Dermis blood vessel endothelial cell (primary cell): ENCODE data around the gene CHIC2. TPM values are rescaled to one million over a fixed set of nuclear protein-coding genes. Genes with fewer than 3 reads are reported as not detected.
"Not testable (repeated sequence)": the region's sequence is repeated elsewhere in the genome, so short reads cannot be mapped to it uniquely, and the experiment has no call there.

Experiments used
- DNase-seq: peaks from one replicate; pipeline ENCODE4 v3.0.0; 2010
- total RNA-seq: library from RNA; depleted of rRNA; stranded (reverse); fragments of >200 nt; gene quantifications from 2 replicates; pipeline ENCODE4 v1.2.3, GENCODE V29; 2014

The CHIC2 gene
- 59.4 and 90.2 TPM in 2 replicates for total RNA-seq

DNA sequence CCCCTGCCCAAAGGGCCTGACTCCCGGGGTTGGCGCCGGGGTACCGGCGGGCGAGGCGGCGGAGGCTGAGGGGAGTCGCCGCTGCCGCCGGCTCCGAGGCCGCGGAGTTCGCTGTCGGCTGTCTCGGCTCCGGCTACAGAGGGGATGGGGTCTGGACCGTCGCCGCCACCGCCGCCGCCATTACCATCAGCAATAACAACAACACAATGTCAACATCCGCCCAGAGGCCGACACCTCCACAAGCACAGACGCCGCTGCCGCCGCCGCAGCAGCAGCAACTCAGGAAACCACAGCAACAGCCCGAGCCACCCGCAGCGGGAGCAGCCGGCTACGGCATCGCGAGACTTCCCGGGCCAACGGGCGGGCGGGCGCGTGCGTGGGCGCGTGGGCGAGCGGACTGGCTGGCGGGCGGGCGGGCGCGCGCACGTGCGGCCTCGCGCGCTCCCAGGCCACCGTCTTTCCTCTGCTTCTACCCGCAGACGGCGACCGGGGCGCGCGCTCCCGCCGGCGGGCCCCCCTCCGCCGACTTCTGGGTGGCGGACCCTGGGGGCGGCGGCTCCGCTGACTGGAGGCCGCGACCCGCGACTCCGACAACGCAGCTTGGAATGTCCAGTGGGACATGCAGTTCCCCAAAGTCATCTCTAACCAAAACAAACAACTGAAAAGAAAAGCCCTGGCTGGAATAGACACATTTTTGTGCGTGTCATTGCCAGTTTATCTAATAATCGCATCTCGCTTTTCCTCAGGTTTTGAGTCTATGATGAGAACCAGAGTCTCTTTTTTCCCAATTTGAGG, at the start of gene CHIC2:
TSS of gene CHIC2 (minus strand) at position 289 of the 795 bp plus-strand sequence. CDS start 305 bp downstream, outside the sequence.
- DNase-seq: peak; percentile 98

DNA sequence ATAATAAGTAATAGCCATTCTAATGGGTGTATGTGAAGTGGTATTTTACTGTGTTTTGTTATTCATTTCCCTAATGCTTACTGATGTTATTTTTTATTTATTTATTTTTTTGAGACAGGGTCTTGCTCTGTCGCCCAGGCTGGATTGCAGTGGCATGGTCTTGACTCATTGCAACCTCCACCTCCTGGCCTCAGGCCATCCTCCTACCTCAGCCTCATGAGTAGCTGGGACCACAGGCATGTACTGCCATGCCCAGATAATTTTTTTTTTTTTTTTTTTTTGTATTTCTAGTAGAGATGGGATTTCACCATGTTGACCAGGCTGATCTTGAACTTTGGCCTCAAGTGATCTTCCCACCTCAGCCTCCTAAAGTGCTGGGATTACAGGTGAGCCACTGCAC, 48.8 kb upstream of the CHIC2 start:
- DNase-seq: not testable (repeated sequence)

DNA sequence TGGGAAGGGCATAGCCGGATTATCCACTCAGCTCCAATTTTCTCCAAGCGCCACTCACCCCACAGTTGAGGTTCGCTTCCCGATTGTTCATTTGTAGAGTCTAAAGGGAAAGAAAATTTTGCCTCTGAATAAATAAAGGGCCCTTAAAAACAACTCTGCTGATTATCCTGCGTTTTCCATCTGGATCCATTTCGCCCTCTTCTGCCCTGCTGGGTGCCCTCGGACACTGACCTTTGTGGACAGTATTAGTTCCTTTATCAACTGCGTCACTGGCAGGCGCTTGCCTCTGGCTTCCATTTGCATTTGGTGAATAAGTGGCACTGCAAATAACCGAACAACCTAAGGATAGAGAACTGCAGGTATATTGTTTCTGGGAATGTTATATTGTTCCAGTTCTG, 45.6 kb upstream of the CHIC2 start:
- no peak for DNase-seq

DNA sequence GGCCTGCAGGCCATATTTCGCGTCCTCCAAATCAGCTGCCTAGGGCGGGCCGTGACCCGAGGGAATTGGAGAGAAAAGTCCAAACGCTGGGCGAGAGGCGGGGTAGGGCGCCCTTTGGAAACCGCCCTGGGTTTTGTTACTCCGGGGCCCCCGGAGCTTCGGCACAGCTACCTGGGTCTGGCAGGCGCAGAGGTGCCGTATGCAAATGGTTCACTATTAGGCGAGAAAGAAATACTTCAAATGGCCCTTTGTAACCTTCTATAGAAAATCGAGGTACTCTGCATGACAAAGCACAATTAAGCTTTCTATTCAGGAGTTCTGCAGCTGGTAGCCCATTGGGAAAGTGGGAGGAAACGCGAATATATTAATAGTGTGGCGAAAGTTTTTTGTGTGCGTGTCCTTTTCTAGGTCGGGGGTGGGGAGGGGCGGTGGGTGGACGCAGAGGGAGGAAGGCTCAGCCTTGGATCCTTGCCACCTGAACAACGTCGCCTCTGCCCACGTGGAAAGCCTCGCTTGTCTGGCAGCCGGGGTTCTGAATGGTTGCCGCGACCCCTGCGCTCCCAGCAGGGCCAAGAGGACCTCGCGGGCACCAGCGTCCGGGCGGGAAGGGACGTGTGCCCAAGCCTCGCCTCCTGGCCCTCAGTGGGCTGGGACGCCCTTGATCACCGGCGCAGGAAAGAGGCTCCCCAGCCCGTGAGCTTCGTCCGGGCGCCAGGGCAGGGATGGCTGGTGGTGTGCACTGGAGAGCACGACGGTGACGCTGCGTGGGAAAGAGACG, 45.0 kb upstream of the CHIC2 start:
- DNase-seq: peak; percentile 10

DNA sequence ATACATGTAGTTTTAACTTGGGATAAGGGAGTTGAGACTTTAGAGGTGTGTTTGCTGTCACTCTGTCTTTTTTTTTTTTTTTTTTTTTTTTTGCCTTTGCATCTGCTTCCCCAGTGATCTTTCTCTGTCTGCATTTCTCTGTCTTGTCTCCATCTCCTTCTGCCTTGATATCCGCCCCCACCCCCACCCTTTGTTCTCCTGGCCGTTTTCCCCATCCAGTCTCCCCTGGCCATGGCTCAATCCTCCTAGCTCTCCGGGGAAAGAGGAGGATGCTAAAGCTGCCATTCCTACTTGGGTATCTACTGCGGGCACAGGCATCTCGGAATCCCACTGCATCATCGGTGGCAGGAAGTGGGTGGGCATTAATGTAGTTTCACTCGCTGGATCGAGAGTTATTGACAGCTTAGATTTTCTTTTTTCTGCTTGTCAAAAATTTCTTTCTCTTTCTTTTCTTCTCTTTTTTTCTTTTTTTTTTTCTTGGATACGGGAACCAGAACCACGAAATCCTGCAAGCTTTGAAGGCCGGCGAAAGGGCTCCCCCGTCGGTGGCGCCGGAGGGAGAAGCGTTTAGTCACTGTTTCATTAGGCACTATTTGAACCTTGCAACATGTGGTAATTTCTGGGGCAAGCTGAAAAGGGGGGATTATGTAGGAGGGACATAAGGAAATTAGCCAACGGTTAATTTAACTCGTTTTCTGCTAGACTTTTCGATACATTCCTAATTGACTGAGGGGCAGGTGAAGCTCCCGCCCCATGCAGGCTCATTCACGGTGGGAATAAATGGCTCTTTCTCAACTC, 43.7 kb upstream of the CHIC2 start:
- DNase-seq: no peak

DNA sequence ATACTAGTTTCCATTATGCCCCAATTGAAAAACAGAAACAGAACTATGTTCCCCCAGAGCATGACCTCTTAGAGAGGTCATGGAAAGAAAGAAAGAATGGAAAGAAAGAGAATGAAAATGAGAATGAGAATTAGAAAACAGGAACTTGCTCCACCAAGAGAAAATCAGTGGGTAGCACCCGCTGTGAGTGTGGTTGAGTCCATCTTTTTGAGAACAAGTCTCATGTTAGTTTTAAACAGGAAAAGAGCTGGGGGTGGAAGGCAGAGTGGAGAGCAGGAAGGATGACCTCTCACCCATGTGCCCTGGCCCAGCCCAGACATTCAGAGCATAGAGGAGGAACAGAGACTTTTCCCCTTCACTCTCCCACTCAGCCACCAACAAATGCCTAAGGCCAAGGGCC, 40.5 kb upstream of the CHIC2 start:
- no peak for DNase-seq

DNA sequence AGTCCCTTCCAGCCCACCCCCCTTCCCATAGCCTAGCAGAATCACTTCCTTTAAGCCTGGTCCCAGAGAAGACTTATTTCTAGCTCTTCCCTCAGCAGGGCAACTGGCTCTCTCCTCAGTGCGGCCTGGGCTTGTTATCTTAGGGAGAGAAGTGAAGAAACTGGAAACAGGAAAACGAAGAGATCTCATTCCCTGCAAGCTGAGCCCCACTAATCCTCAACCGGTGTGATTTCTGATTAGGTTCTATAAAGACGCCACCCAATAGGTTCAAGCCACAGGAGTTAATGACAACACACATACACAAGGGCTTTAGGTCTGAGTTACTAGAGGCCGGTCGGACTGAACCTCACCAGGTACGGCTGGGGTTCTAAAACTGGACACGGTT, 38.8 kb upstream of the CHIC2 start:
- no peak for DNase-seq

DNA sequence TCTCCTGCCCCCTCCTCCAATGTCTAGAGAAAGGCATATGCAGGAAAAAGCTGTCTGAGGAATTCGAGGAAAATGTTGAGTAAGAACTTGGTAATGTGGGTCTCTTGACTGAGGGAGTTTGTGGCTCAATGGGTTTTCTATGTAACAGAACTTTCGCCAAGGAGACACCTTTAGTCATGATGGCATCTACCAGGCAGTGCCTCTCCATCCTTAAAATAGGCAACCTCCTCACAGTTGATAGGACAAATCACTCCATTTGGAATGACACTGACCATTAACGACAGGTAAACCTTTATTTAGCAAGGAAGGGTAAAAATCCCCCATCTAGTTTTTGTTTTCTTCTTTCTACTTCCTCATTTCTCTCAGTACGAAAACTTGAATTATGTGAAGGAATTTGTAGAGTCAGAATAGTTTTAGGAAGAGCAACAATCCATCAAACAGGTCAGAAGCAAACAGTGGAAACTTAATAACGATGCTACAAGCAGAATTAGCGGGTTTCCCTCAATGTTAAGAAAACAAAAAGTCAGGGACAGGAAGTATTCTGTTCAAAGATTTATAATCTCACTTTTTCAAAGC, 38.2 kb upstream of the CHIC2 start:
- no peak for DNase-seq

DNA sequence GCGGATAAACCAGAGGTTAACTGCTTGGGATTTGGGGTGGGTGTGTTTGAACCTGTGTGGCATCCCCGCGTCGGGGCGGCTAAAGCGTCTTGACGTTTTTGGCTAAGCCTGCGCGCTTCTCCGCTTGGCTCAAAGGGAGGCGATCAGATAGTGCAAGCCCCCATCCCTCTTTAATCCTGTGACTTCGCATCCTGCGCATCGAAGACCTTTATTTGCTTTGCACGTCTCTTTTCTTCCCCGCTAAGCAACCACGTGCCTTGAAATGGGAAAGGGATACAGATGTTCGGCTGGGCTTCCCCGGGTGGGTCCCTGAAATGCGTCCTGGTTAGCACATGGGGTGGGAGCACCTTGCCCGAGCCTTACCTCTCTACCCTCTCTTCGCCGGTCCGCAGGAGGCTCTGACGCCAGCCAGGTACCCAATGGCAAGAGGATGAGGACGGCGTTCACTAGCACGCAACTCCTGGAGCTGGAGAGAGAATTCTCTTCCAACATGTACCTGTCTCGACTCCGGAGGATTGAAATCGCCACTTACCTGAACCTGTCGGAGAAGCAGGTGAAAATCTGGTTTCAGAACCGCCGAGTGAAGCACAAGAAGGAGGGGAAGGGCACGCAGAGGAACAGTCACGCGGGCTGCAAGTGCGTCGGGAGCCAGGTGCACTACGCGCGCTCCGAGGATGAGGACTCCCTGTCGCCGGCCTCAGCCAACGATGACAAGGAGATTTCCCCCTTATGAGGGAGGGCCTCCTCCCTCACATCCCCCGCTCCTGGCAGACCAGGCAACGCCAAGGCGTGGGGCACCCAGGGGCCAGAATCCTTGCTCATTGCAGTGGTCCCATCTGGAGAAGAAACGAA, 37.0 kb upstream of the CHIC2 start:
- no peak for DNase-seq

DNA sequence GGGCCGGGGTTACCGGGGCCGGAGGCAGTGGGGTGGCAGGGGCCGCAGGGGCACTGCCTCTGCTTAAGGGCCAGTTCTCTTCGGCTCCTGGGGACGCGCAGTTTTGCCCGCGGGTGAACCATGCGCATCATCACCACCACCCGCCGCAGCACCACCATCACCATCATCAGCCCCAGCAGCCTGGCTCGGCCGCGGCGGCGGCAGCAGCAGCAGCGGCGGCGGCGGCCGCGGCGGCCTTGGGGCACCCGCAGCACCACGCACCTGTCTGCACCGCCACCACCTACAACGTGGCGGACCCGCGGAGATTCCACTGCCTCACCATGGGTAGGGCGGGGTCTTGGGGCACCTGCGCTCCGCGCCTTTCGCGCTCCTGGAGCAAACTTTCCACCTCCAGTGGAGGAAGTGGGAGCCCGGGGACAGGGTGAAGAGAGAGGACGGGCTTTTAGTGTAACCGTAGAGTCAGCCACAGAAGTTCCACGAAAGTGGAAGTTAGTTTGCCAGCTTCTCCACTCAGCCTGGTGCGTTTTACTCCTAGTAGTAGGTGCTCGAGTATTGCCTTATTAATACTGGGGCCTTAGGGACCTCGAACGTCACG, 36.3 kb upstream of the CHIC2 start:
- DNase-seq: peak; percentile 15

DNA sequence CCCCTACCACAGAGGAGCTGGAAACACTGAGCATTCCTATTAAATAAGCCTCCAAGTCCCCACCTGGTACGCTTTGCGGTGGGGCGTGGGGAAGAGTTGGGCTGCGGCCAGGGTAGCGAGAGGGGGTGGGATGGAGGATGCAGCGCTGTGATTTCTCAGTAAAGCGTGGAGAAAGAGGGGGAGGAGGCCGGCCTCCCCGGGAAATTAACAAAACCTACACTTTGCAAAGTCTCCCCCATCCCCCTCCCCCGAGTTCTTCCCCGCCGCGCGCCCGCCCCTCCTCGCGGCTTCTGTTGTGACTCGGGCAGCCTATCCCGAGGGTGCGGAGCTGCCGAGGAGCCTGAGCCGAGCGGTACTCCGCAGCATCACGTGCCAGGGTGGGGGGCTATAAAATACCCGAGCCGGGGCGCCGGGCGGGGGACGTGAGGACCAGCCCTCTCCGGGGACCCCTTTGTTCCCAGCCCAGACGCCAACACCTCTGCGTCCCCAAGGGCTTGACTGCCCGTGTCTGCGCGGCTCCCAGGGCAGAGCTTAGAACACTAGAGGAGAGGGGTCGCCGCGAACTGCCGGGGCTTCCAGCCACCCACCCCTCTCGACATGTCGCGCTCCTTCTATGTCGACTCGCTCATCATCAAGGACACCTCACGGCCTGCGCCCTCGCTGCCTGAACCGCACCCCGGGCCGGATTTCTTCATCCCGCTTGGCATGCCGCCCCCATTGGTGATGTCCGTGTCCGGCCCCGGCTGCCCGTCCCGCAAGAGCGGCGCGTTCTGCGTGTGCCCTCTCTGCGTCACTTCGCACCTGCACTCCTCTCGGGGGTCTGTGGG, 35.6 kb upstream of the CHIC2 start, which contains the start of gene GSX2:
TSS of gene GSX2 (plus strand) at position 416 of the 827 bp plus-strand sequence. CDS start at position 598, 182 bp downstream.
- peak; percentile 10 for DNase-seq

DNA sequence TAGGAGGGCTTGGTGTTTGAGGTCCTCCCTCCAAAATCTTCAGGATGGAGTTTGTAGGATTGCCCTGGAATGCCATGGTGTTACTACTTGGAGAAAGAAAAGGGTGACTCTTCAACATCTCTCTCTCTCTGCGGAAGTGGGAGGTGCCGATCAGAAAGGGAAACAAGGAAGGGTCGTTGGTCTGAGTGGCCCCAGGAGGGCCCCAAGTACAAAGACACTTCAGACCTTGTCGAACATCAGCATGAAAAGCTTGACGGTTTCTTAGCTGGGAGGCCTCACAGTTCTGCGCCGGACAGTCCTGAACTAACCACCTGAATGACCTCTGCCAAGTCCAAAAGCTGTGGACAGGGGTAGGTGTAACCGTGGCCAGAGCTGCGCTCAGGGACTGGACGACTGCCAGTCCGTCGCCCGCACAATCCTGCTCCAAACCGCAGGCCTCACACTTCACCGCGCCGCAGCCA, 34.9 kb upstream of the CHIC2 start:
- no peak for DNase-seq

DNA sequence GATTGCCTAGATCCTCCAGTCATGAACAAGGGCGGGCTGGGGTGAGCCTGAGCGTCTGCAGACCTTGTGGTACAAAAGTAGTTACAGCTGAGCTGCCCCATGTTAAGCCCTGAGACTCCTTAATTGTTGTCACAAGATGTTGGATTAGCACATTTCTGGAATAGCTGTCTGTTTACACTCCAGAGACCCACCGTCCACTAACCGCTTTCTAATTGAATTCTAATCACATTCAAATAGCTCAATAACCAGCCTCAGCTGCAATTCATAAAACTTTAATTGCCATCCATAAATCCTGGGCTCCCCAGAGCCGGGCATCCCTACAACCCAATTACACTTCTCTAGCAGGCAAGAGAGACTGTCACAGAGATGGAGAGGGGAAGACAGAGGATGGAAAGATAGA, 34.0 kb upstream of the CHIC2 start:
- no peak for DNase-seq

DNA sequence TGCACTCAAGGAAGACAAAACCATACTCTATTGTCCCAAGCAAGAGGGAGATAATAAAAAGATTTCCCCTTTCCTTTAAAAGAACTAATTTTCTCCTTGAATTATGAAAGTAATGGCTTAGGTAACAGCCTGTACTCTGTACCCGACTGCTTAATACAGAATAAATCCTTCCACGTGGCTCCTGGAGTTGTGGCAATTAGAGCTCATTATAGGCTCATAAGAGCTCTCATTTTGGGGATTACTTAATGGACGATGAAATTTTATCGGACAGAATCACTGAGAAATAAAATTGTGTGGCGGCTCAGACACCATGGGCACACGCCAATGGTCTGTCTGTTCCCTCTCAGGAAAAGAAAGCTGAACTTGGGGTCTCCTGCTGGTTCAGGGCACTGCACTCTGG, 32.7 kb upstream of the CHIC2 start:
- DNase-seq: no peak

DNA sequence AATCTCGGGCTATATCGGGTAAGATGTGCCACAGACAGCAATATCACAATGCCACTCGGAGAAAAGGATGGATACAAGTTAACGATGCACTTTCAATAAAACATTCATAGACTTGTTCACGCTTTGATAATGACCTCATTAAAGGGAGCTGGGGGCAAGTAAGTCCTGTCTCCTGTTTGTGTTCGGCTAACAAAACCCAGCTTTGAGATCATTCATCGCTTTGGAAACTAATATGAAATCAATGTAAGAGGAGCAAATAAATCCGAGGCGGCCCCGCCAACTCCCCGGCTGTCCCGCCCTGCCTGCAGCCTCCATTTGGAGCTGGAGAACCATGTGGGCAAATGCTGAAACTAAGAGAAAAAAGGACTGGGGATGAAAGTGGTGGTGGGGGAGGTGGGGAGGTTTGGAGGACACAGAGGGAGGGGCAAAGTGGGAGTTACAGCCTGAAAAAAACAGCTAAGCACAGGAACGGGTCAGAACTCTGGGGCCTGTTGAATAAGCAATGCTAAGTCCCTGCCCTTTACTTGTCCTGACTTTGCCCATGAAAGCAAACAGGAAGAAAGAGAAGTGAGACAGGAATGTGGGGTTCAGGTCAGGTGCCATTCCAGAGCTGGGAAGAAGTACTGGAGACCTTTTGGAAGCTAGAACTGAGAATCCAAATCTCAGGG, 32.0 kb upstream of the CHIC2 start:
- DNase-seq: no peak

DNA sequence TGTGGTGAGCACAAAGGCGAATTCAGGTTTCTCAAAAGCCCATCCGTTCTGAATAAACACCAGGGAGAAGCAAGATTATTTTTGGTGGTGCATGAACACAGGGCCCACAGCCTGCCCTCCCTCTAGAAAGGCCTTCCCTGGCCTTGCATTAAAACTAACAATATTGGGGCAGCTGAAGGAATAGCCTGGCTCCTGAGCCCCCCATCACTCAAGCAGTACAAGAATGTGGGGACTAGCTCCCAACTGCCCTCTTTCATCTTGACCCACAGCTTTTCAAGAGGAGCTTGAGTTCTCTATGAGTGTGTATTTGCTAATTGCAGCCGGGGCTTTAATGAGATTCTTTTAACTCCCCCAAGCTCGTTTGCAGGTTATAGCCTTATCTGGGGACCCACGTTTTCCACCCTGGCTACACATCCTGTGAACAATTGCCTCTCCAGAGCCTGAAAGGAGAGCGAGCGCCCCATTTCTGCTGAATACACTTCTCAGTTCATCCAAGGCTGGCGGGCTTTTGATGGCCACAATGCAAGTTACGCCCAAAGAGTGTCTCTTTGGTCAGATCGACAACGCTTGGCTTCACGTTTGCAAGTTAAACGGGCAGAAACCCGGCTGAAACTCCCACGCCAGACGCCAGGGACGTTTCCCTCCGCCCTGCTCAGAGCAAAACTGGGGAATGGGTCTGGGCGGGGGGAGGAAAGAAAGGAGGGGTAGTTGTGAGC, 30.9 kb upstream of the CHIC2 start:
- DNase-seq: no peak

DNA sequence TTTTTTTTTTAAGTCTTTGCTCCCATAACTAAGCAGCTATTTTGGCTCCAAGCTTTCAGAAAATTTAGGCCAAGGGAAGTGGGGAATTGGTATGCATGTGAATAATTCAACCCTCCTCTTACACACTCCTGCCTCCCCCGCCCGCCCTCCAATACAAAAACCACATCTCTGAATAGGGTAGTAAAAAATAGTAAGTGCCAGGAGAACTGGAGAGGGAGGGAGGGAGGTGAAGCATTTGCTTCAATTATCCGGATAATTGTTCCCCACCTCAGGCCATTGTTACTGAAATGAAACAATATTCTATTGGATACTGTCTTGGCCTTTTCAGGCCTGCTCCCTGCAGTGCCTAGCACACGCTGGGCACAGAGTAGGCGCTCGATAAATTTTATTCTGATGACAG, 30.0 kb upstream of the CHIC2 start:
- no peak for DNase-seq

DNA sequence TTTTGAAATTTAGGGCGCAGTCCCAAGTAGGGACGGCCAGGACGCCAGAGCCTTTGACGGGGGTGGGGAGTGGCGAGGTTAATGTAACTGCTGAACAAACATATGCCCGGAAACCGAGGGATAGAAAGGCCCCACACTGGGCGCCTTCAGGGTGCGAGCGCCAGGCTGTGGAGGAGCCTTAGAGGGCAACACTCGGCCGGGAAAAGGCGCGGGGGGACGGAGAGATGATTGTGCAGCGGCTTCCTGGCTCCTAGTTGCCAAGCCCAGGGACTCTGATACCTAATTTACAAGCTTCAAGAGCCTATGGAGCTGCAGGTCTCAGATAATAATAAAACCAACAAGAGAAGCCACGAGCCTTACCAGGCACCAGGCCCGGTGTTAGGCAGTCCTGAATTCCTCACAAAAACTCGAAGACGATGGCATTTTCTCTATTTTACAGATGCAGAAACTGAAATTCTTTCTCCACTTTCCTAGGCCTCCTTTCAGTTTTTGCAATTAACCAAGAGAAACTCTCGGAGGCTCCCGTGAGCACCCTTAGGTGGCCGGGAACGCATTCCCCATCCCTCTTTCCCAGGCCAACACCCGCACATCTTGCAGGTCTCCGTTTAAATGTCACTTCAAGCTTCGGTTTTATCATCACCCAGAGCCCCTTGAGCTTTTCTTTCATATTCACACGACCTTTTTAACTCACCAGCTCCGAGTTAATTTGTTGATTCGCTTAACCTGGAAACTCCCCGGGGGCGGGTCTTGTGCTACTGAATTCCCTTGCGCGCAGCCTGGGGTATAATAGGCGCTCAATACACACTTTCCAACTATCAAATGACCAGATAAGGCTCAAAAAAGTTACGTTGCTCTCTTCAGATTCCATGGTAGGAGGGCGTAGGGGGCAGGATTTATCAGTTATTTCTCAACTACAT, 29.2 kb upstream of the CHIC2 start:
- no peak for DNase-seq
